ENCODE measurements around the gene GFPT2.

DNA sequence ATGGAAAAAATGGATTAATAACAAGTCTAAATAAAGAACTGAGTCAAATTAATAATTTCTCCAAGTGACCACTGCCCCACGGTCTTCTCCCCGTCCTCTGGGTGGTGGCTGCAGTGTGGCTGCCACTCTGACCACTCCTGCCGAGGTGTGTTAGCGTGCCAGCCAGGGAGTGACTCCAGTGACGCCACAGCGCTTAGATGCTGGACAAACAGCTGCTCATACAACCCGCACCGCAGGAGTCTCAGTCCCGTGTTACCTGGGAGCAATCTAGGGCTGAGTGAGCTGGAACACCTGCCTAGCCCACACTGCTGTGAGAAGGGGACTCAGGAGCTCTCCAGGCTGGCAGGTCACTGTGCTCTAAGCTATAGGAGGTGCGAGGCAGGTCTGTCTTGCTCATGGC is 71.4 kb downstream of the GFPT2 start:
- TF ChIP-seq, protein P1, sequence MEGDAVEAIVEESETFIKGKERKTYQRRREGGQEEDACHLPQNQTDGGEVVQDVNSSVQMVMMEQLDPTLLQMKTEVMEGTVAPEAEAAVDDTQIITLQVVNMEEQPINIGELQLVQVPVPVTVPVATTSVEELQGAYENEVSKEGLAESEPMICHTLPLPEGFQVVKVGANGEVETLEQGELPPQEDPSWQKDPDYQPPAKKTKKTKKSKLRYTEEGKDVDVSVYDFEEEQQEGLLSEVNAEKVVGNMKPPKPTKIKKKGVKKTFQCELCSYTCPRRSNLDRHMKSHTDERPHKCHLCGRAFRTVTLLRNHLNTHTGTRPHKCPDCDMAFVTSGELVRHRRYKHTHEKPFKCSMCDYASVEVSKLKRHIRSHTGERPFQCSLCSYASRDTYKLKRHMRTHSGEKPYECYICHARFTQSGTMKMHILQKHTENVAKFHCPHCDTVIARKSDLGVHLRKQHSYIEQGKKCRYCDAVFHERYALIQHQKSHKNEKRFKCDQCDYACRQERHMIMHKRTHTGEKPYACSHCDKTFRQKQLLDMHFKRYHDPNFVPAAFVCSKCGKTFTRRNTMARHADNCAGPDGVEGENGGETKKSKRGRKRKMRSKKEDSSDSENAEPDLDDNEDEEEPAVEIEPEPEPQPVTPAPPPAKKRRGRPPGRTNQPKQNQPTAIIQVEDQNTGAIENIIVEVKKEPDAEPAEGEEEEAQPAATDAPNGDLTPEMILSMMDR (conservative IDR thresholded peaks at IDR 0.05; ENCODE audit: low read length): no peak
- TF ChIP-seq EZH2phosphoT487 (IDR thresholded peaks at IDR 0.05; ENCODE audit: borderline replicate concordance, low read depth, low read length): no peak
